Measurements from ENCODE around the gene B3GALT6.

GRCh38 chr1:1199141-1199960, 32.7 kb upstream of the B3GALT6 start:
- TF ChIP-seq CTCF (conservative IDR thresholded peaks at IDR 0.05; ENCODE audit: low read depth, low read length) (no peak), EZH2 (IDR thresholded peaks at IDR 0.05; ENCODE audit: low read length, unreplicated experiment) (no peak), EZH2phosphoT487 (IDR thresholded peaks at IDR 0.05; ENCODE audit: borderline replicate concordance, low read length) (no peak)

Measured in PC-3 (cell line).